A673 (cell line): Measurements from ENCODE around the gene COL20A1.

Source experiments
- CTCF ChIP-seq: fragments of 300-800, 200-600 bp; sonication (generic); conservative IDR thresholded peaks from 2 replicates; pipeline ENCODE4 v1.5.1; 2017; ENCODE audit warnings: low read depth, mild to moderate bottlenecking, antibody characterized with exemption, low read length, moderate library complexity, mixed read lengths
- EZH2 ChIP-seq: fragments of 200-600 bp; sonication (generic); IDR thresholded peaks from 2 replicates; pipeline ENCODE4 v1.6.1; 2017; ENCODE audit warnings: borderline replicate concordance, low read depth, mild to moderate bottlenecking, mixed read lengths, antibody characterized with exemption, low read length; ENCODE audit not compliant: poor library complexity, severe bottlenecking

- TF ChIP-seq CTCF (peak; percentile 44), EZH2 (no peak)
Observed at GRCh38 chr20:63280929-63281545, 11.9 kb upstream of the COL20A1 start.
